NCI-H2081 treated with DMSO at 0.1 percent for 48 hours (cell line): Measurements from ENCODE around the gene TFDP1.

Source experiments
- DNase-seq: peaks from one replicate; lab custom pipeline; 2025; lab: John Stamatoyannopoulos, UW

The TFDP1 gene

DNA sequence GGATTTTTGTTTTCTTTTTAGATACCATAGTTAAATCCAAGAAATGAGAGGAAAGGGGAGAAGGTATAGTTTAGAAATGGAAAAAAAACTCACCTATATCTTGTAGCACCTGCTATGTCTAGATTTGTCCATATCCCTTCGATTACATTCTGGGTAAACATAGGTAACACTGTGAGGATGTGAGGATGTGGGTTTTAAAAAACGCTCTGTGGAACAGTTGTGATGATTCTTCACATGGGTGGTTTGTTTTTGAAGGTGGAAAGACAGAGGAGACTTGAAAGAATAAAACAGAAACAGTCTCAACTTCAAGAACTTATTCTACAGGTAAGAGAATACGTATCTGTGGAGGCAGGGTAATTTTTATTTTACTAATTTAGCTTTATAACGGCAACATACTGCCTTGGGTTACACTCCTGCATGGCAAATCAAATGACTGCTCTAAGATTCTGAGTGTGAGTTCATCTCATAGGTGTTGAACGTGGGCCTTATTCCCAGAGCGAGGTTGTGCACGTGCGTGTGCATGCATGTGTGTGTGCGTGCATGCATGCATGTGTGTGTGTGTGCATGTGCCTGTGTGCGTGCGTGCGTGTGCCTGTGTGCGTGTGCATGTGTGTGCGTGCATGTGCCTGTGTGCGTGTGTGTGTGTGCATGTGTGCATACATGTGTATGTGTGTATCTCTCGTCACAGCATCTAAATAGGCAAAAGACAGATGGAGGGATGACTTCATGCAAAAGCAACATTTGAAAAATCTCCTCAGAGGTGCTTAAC is 49.9 kb downstream of the TFDP1 start:
- DNase-seq: no peak

DNA sequence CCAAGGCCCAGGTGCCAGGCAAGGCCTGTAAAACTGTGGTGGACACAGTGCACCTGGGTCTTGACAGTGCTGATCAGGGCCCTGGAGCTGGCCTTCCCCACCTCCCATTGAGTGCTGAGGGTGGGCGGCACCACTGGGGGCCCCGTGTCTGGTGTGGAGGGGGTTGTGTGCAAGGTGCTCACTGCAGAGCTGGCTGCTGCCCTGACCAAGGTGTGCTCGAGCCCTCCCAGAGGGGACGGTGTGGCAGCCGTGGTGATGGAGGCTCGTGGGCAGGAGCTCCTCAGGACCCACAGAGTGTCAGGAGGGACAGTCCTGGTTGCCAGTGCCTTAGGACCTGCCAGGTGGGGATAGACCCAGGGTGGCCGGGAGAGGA is 50.5 kb downstream of the TFDP1 start:
- no peak for DNase-seq

DNA sequence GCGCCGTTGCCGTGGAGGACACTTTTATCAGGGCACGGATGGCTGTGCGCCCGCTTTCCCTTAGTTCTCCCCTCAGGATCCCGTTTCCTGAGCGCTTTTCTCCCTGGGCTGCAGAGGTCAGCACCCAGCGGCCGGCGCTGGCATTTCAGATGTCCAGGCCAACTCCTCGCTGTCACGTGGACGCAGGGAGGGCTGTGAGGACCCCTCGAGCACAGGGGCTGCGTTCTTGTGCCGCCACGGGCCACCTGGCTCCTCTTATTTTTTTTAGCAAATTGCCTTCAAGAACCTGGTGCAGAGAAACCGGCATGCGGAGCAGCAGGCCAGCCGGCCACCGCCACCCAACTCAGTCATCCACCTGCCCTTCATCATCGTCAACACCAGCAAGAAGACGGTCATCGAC is 51.2 kb downstream of the TFDP1 start:
- no peak for DNase-seq

- DNase-seq: no peak
Observed at GRCh38 chr13:113636266-113636963, 51.9 kb downstream of the TFDP1 start.

DNA sequence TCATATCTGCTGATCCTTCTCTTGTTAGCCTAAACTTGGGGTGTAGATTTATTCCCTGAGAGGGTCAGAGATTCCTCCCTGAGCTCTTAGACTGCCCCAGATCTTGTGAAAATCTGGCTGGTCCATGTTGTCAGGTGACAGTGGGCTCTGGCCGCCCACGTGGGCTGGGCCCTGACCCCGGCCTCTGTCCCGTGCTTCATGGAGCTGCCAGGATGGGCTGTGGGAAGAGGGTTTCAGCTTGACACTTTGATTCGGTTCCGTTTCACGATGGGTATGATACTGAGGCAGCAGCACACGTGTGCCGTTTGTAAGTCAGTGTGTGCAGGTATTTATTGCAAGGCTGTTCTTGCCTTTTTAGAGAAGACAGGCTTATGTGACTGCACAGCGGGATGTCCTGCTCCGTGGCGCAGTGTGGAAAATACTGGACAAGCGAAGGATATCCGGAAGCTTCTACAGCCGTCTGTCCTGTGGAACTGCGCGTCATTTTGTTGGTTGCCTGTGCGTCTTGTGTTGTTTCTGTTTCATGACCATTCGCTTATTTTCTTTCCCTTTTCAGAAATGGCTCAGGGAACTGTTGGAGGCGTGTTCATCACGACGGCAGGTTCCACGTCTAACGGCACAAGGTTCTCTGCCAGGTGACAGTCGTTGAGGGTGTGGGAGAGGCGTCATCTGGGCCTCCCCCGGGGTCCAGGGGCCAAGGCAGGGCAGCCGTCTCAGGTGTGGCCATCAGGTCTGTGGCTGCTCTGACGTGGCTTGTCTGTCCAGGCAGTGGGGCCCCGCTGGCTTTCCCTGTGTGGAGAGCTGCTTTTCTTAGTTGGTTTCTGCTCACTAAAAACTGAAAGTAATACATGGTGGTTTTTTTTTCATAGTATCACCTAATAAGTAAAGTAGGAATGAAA is 53.0 kb downstream of the TFDP1 start:
- no peak for DNase-seq

- DNase-seq: no peak
Observed at GRCh38 chr13:113638173-113638746, 53.7 kb downstream of the TFDP1 start.

GRCh38 chr13:113638806-113639205 is 54.3 kb downstream of the TFDP1 start:
- no peak for DNase-seq

DNA sequence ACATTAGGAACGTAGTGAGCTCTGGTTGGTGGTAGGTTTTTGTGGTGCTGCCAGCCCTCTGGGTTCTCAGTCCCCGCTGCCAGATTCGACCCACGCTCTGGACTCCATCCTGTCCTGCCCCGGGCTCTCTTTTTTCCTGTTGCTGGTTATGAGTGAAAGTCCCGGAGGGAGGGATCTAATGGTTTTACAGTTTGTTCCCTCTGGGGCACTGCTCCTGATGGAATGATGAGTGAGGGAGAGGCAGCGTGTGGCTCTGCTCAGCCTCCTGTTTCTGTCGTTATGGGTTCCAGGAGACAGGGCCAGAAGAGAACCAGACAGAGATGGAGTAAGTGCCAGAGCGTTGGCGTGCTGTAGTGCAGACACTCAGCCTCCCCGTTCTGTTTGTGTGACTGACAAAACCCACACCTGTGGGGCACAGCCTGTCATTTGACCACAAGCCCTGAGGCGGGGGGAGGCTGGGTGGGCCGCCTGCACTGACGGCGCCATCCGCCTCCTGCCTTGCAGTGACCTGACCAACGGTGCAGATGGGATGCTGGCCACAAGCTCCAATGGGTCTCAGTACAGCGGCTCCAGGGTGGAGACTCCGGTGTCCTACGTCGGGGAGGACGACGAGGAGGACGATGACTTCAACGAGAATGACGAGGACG is 55.2 kb downstream of the TFDP1 start:
- DNase-seq: no peak

- no peak for DNase-seq
Observed at GRCh38 chr13:113641426-113641825, 56.9 kb downstream of the TFDP1 start.

DNA sequence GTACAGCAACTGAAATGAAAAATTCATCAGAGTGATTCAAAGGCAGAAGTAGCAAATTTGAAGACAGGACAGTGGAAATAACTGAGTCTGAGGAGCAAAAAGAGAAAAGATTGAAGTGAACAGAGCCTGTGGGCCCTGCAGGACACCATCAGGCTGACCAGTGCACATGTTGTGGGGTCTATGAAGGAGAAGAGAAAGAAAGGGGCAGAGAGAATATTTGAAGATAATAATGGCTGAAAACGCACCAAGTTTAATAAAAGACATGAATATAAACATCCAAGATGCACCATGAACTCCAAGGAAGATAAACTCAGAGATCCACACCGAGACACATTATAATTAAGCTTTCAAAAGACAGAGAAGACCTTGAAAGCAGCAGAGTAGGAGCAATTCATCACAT is 58.0 kb downstream of the TFDP1 start:
- no peak for DNase-seq

DNA sequence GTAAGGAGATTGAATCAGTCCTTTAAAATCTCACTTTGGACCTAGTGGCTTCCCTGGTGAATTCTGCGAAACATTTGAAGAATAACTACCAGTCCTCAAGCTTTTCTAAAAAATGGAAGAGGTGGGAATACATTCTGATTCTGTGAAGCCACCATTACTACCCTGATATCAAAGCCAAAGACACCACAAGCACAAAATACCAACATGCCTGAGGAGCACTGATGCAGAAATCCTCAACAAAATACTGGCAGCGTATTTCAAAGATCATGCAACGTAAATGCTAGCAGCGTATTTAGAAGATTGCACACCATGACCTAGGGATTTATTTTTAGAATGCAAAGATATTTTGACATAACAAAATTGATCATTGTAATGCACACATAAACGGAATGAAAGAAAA is 59.0 kb downstream of the TFDP1 start:
- DNase-seq: no peak

- no peak for DNase-seq
Observed at GRCh38 chr13:113644800-113645199, 60.2 kb downstream of the TFDP1 start.

GRCh38 chr13:113645329-113645728 is 60.8 kb downstream of the TFDP1 start:
- no peak for DNase-seq

DNA sequence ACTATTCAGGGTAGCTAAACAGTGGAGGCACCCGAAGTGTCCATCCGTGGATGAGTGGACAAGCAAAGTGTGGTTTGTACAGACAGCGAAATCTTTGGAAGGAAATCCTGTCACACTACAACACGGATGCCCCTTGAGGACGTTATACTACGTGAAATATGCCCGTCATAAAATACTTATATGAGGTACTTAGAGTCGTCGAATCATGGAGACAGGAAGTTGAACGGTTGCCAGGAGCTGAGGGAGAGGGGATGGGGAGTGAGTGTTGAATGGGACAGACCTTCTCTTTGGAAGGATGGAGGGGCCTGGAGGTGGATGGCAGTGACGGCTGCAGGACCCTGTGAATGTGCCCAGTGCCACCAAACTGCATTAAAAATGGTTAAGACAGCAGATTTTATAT is 61.8 kb downstream of the TFDP1 start:
- DNase-seq: no peak

DNA sequence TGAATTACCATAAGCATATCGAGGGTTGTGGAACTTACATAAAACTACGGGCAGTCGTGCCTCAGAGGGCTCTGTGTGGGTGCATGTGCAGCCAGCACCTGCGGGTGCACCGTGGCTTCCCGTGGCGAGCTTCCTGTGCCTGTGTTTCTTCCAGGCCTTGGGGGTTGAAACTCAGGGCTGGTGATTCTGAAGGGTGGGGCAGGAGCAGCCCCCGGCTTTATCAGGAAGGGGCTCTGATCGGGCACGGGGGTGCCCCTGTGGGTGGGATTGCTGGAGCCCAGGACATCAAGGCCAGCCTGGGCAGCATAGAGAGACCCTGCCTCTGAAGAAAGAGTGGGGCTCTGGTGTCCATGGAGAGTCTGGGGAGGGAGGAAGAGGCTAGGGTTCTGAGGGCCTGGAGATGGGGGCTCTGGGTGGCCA is 62.4 kb downstream of the TFDP1 start:
- no peak for DNase-seq

DNA sequence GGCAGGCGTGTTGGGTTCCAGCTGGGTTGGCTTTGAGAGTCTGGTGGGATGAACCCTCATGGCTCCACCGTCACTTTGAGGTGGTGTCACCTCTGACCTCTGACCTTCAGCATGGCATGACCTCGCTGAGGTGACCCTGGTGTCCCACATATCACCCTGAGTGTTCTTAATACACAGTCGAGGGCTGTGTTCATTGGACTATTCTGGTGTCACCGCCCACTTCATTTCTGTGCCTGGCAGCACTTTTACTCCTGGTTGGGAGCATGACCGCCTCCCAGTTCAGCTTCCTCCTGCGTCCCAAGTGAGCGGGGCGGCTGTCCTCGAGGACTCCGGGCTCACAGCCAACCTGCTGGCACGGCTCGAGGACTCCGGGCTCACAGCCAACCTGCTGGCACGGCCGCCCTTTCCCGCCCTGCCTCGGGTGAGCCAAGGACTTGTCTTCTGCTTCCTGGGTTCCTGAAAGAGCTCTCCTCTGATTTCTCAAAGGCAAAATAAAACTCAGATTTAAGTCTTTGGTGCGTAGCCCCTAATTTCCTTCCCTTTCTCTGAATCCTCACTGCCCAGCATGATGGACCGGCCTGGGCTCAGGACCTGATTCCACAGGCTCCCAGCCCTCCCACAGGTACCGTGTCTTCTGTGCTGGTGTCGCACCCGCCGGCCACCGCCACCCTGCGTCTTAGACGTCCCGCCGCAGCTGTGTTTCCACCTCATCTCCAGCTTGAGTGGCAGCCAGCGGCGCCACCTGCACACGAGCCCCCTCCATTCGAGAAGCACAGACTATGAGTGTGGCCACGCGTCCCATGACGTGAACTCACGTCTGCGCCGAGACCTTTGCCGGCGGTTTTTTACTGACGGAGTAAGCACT is 63.0 kb downstream of the TFDP1 start:
- DNase-seq: peak; percentile 69

- DNase-seq: no peak
Observed at GRCh38 chr13:113648216-113648610, 63.7 kb downstream of the TFDP1 start.

DNA sequence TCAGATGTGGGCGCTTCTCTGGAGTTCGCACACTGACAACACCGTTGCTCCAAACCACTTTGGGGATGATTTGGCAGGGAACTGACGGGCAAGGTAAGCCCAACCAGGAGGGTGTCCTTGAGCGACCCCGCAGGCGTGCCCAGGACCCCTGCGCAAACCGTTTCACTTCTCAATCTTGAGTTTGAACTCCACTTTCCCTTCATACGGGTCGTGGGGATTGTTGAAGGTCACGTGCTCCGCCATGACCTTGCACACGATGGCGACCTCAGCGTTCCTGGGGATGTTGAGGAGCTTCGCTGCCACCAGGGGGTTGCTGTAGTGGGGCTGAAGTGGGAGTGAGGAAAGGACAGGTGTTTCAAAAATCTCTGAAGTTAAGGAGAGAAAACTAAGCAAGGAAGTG is 64.7 kb downstream of the TFDP1 start:
- no peak for DNase-seq

DNA sequence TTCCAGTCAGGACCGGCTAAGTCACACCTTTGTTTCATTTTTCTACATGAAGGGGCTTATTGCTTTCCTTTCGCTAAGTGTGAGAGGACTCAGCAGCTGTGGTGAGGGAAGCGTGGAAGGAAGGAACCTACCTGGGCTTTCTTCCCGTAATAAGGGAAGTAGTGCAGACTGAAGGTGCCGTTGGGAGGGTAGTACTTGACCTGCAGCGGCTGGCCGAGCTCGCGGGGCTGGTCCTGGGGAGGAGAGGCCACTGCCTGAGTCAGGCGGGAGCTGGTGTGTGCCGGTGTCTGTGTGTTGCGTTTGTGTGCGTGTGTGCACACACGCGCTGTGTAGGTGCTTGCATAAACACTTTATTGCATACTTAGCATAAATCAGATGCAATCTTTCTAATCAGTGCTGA is 65.7 kb downstream of the TFDP1 start:
- DNase-seq: no peak

DNA sequence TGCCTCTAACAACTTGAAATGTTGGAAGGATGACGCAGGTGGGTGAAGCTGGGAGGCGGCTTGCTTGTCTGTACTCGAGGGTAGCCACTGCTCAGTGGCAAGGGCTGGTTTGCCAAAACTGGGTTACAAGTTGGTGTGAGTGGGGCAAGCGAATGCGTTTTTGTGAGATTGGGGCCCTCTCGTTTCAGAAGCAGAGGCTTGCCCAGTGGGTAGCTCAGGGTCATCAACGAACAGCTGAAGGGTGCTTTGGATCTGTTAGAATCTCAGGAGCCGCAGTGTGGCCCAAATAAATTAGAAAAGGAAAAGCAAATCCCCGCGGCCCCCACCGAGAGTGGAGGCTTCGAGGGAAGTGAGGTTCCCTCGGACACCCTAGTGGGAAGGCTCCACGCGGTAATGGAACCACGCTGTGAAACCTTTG is 66.2 kb downstream of the TFDP1 start:
- no peak for DNase-seq
